OCI-LY1 (cell line): ENCODE data around the gene ADARB2.

Experiments
- EZH2 ChIP-seq: fragments of 200-600 bp; sonication (generic), shearing (Covaris generic); IDR thresholded peaks from 2 replicates; pipeline ENCODE4 v1.8.0; 2017; ENCODE audit warnings: borderline replicate concordance, mixed run types, mild to moderate bottlenecking, antibody characterized with exemption, low read length, moderate library complexity, mixed read lengths
- TF ChIP-seq, protein P1 (sequence below): fragments of 200-600 bp; sonication (generic), shearing (Covaris generic); IDR thresholded peaks from 2 replicates; pipeline ENCODE4 v1.5.1; 2017; ENCODE audit warnings: mild to moderate bottlenecking, antibody characterized with exemption, low read length, moderate library complexity, mixed read lengths

DNA sequence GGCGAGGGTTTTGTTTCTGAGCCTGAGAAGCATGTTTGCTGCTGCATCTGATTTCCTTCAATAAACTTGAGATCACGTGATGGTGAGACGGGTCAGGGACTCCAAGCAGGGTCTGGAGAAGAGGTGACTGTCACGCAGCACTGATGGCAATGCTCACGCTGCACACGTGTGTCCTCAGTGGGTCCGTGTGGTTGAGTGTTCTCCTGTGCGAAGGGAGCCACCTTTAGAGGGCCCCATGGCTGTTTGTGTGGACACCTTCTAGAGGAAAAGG, 580.8 kb downstream of the ADARB2 start:
- TF ChIP-seq, protein P1, sequence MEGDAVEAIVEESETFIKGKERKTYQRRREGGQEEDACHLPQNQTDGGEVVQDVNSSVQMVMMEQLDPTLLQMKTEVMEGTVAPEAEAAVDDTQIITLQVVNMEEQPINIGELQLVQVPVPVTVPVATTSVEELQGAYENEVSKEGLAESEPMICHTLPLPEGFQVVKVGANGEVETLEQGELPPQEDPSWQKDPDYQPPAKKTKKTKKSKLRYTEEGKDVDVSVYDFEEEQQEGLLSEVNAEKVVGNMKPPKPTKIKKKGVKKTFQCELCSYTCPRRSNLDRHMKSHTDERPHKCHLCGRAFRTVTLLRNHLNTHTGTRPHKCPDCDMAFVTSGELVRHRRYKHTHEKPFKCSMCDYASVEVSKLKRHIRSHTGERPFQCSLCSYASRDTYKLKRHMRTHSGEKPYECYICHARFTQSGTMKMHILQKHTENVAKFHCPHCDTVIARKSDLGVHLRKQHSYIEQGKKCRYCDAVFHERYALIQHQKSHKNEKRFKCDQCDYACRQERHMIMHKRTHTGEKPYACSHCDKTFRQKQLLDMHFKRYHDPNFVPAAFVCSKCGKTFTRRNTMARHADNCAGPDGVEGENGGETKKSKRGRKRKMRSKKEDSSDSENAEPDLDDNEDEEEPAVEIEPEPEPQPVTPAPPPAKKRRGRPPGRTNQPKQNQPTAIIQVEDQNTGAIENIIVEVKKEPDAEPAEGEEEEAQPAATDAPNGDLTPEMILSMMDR: no peak
- TF ChIP-seq EZH2: no peak
